RPMI8226 (cell line): ENCODE measurements around the gene GADD45G.

Experiments used
- DNase-seq: peaks from one replicate; pipeline ENCODE4 v3.0.0-alpha.2; 2015

Gene GADD45G

GRCh38 chr9:89610391-89610925, 5.6 kb downstream of the GADD45G start:
- no peak for DNase-seq

DNA sequence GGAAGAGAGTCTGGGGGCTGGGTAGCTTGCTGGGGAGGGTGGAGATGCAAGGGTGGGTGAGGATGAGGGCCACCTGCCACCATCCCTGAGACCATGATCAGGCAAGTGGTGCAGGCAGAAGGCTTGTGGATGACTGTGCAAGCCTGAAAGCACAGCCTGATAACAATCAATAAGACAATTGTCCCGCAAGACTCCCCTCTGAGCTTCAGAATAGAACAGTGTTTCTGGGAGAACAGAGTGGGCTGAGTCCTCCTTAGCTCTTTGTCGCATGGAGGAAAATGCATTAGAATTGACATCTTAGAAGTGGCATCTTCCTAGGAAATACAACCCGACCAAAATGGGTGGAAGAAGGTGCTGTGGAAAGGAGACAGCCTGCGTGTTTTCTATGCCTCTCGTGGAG, 6.6 kb downstream of the GADD45G start:
- no peak for DNase-seq

- no peak for DNase-seq
These were observed 7.9 kb downstream of the GADD45G start for GRCh38 chr9:89612566-89613278.

GRCh38 chr9:89613912-89614892, 9.4 kb downstream of the GADD45G start:
- DNase-seq: no peak

DNA sequence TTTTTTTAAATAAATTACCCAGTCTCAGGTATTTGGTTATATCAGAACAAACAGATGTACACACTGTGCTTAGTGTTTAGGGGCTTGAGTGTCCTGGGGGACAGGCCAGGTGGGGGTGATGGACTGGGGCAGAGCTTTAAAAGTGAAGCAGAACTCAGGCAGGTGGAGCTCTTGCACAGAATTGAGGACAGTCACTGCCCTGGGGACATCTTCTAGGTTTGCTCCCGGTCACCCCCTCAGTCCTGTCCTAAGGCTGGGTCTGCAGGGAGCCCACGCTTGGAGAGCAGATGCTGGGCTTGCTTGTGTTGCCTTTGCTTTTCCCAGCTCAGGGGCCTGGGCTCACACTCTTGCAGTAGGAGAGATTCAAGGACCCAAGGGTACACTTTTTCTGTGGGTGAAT, 10.8 kb downstream of the GADD45G start:
- DNase-seq: no peak

DNA sequence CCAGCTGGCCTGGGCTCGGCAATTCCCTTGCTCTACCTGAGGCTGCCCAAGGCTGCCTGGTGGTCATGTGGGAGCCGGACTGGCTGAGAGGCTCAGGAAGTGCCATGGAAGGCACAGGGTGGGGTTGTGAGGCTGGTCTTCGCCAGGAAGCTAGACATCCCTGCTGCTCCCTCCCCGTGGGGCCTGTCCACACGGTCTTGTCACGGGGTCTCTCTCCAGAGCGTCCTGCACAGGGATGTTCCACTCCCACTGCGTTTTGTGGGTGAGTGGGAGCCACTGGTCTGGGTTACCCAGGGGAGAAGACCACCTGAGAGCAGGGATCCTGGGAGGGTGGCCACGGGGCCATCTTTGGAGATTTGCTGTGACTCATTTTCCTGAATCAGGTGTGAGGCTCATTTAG, 11.6 kb downstream of the GADD45G start:
- no peak for DNase-seq

- DNase-seq: no peak
These were observed 13.2 kb downstream of the GADD45G start for GRCh38 chr9:89617978-89618377.

GRCh38 chr9:89619019-89619418, 14.2 kb downstream of the GADD45G start:
- DNase-seq: no peak

- no peak for DNase-seq
These were observed 14.8 kb downstream of the GADD45G start for GRCh38 chr9:89619424-89620138.

DNA sequence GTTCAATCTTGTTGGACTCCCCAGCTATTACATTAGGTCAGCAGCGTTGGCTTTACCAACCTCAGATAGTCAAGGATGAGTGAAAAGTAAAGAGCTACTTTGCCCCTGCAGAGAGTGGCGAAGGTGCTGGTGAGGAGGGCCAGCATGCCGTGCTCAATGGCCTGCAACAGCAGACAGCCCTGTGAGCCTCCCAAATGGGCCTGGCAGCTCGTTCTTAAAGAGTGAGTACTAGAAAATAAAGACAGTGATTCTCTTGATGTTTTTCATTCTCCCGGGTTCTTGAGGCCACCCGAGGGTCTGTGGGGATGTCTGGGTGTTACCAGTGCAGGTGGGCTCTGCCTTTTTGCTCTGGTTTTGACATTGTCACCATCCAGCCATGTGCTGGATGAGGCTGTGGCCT, 16.2 kb downstream of the GADD45G start:
- no peak for DNase-seq

- DNase-seq: no peak
These were observed 16.9 kb downstream of the GADD45G start for GRCh38 chr9:89621676-89622075.

- DNase-seq: no peak
These were observed 18.4 kb downstream of the GADD45G start for GRCh38 chr9:89622933-89623861.

DNA sequence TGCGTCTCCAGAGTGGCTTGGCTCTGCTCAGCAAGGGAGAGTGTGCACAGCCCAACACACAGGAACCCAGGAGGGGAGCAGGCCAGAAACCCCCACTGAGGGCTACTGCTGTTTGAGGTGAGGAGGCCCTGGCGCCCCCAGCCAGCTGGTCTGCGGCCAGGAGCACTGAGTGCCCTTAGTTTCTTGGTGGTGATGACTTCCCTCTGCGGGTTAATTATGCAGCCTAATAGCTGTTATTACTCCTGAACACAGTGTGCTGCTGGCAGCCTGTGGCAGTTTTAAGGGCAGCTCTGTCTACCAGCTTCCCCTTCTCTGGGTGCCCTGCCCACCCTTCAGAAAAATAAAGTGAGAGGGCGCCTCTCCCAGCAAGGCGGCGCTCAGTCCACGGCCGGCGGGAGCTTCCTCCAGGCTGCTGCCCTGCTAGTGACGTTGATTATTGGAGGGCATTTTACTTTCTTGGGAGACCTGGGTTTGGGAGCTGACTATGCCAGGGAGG, 19.2 kb downstream of the GADD45G start:
- no peak for DNase-seq

DNA sequence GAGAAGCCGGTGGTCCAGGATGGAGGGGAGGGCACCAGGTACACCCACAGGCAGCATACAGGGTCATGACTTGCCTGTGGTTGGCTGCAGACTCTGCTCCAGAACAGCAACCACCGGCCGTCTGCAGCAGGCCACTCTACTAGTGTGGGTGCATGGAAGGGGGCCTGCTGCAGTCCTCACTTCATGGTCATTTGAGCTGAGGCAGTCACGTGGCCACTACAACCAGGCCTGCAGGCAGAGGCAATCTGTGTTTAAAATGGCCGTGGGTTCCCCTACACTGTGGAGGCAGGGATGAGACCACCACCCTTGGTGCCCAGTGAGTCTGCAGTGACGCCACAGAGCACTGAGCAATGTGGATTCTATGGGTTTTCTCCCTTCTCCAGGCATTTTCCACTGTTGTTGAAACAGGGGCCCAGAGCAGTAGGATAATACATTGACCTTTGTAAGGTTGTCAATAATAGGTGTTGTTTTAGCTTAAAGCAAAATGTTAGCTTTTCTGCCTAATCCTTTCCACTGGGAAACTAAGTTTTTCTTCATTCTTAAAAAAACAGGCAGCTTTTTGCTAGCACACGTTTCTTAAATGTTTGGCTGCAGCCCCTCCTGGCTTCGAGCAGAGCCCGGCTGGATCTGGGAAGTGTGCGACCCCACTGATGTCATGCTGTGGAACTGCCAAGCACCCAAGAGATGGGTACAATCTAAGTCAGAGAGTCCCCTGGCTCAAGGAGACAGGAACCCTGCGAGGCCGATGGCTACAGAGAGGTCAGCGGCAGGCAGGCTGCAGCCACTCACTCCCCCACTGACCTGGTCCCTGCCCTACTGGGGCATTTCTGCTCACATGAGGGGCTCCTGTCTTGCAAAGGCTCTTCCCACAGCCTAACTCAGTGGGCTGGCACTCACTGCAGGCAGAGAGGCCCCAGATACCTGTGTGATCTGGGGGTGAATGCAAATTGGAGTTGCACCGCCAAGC, 21.2 kb downstream of the GADD45G start:
- DNase-seq: no peak

GRCh38 chr9:89626741-89627265, 22.0 kb downstream of the GADD45G start:
- DNase-seq: no peak

DNA sequence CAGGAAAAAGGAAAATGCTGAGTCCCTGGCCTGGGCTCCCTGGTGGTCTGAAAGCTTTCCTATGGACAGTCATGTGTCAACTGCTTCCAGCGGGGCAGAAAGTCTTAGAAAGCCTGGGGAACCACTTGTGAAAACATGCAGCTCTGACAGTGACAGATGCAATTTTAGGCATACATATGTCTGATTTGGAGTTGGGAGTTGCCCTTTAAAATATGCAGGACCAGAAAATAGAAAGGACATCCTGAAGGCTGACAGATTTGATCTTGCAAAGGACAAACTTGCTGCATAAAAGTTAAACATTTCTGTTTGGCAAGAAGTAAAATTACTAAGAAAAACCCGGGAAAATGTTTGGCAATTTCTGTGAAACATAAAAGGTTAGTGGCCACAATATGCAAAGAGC, 23.8 kb downstream of the GADD45G start:
- no peak for DNase-seq

DNA sequence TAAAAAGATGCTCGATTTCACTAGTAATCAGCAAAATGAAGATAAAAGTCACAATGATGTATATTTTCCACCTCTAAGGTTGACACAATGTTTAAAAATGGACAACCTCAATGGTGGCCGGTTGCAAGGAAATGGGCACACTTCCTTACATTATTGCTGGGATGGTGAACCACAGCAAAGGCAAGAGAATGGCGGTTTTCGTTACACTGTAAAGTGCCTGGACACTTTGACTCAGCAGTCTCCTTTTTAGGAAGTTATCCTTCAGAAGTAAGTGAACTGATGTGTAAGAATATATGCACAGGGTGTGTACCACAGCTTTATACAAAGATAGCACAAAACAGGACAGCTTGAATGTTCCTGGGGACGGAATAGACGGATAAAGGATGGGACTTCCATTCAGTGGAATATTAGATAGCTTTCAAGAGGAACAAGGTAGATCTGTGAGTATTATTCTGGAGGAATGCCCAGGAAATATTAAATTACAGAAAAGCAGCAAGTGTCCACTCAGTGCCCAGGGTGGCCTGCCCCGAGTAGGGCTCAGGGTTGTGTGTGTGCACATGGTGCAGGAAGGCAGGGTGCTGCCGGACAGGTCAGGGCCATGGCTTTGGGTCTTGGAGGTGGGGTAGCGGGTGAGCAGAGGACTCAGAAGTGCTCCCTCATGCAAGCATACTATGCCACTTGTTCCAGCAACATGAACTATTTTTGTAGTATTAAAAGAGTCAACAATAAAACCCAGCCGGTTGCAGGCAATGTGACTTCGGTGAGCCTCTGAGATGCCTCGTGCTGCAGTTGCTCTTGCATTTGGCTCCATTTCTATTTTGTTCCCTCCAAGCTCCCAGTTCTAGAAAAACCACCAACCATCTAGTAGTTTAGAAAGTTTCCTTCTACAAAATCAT, 24.5 kb downstream of the GADD45G start:
- DNase-seq: no peak

DNA sequence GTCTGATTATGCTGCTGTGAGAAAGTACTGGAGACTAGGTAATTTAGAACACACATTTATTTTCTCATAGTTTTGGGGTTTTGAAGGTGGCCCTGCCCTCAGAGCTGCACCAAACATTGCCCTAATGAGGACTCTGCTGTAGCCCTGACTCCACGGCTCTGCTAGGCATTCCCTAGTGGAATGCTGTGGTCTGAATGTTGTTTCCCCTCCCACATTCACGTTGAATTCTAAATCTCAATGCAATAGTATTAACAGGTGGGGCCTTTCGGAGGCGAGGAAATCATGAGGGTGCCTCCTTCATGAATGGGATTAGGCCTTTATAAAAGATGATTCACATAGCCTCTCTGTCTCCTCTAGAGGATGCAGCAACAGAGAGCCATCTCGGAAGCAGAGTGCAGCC, 25.7 kb downstream of the GADD45G start:
- no peak for DNase-seq

GRCh38 chr9:89631384-89631783, 26.6 kb downstream of the GADD45G start:
- no peak for DNase-seq
